H1 (cell line): ENCODE results near the gene KLHL36. TPM values are rescaled to one million over a fixed set of nuclear protein-coding genes. Genes with fewer than 3 reads are reported as not detected.

Experiments used
- CTCF ChIA-PET: fragments of 300-600 bp; sonication (Branson Sonifier 250); formaldehyde crosslinking; loops from one replicate; lab custom pipeline; 2021; ENCODE audit not compliant: partially characterized antibody; lab: Charles Lee
- POLR2A ChIA-PET: fragments of 300-600 bp; sonication (Branson Sonifier 250); formaldehyde crosslinking; loops from one replicate; lab custom pipeline; 2021; ENCODE audit warnings: inconsistent platforms; ENCODE audit not compliant: partially characterized antibody; lab: Charles Lee
- DNase-seq, 2 experiments: peaks; one replicate each; pipeline versions ENCODE4 v3.0.0 to v3.0.0-alpha.2; 2010 to 2022; ENCODE audit warnings: low spot score in 2 of 2, low read depth in 1 of 2, mixed read lengths in 1 of 2
- FAIRE-seq: peaks from 2 replicates; lab custom pipeline; 2011; peaks lifted over from hg19 to GRCh38; lab: Jason Lieb, UNC
- H2AFZ ChIP-seq: 2 replicates; pipeline ENCODE4 v1.8.1; 2012; ENCODE audit warnings: low read length, inconsistent platforms
- H2AK5ac ChIP-seq: 2 replicates; pipeline ENCODE4 v1.6.1; 2013; ENCODE audit warnings: low read depth, low read length
- H2BK120ac ChIP-seq: replicated peaks from 2 replicates; pipeline ENCODE3; 2013; ENCODE audit warnings: low read depth, low read length, inconsistent platforms
- H2BK12ac ChIP-seq: 2 replicates; pipeline ENCODE4 v1.6.1; 2013; ENCODE audit warnings: low read depth, low read length
- H2BK15ac ChIP-seq: 2 replicates; pipeline ENCODE4 v1.6.1; 2013; ENCODE audit warnings: low read length
- H2BK20ac ChIP-seq: 2 replicates; pipeline ENCODE4 v1.6.1; 2013; ENCODE audit warnings: low read length
- H2BK5ac ChIP-seq: 2 replicates; pipeline ENCODE4 v1.6.1; 2013; ENCODE audit warnings: low read depth, low read length
- H3K14ac ChIP-seq: 2 replicates; pipeline ENCODE4 v1.6.1; 2013; ENCODE audit warnings: inconsistent platforms; ENCODE audit not compliant: insufficient read length
- H3K18ac ChIP-seq: 2 replicates; pipeline ENCODE4 v1.6.1; 2013; ENCODE audit warnings: low read length; ENCODE audit errors: extremely low read depth
- H3K23ac ChIP-seq: 2 replicates; pipeline ENCODE4 v1.6.1; 2013; ENCODE audit warnings: inconsistent platforms; ENCODE audit not compliant: insufficient read length
- H3K23me2 ChIP-seq: 2 replicates; pipeline ENCODE4 v1.6.1; 2013; ENCODE audit warnings: low read depth, low read length
- H3K27ac ChIP-seq: 2 replicates; pipeline ENCODE4 v1.6.1; 2011; ENCODE audit warnings: low read depth, low read length, inconsistent platforms
- H3K27me3 ChIP-seq, 4 experiments: replicated peaks in 1 of 4; 1 replicate in 1 of 4; 2 replicates in 3 of 4; pipeline versions ENCODE4 v1.6.1 to v1.8.1; 2011 to 2013; ENCODE audit warnings: low read length in 3 of 4, mild to moderate bottlenecking in 3 of 4, inconsistent platforms in 2 of 4, mixed read lengths in 2 of 4, moderate library complexity in 1 of 4; ENCODE audit not compliant: control insufficient read depth in 3 of 4, insufficient read depth in 3 of 4; ENCODE audit errors: extremely low read depth in 1 of 4
- H3K36me3 ChIP-seq, 4 experiments: 2 replicates each; pipeline versions ENCODE4 v1.6.1 to v1.8.1; 2011 to 2013; ENCODE audit warnings: mild to moderate bottlenecking in 4 of 4, low read length in 3 of 4, moderate library complexity in 2 of 4, control low read depth in 1 of 4, inconsistent platforms in 1 of 4; ENCODE audit not compliant: insufficient read depth in 4 of 4, control insufficient read depth in 2 of 4
- H3K4ac ChIP-seq: replicated peaks from 2 replicates; pipeline ENCODE3; 2013; ENCODE audit warnings: low read length, low read depth, mixed read lengths, inconsistent platforms; ENCODE audit not compliant: insufficient read length
- H3K4me1 ChIP-seq, 4 experiments: replicated peaks in 1 of 4; 1 replicate in 1 of 4; 2 replicates in 3 of 4; pipeline versions ENCODE4 v1.6.1 to v1.8.1; 2011 to 2013; ENCODE audit warnings: low read length in 3 of 4, inconsistent platforms in 2 of 4, mixed read lengths in 1 of 4; ENCODE audit not compliant: insufficient read depth in 4 of 4, control insufficient read depth in 3 of 4
- H3K4me2 ChIP-seq, 2 experiments: 2 replicates each; pipeline versions ENCODE4 v1.6.1 to v1.8.1; 2011 to 2013; ENCODE audit warnings: low read depth in 2 of 2, low read length in 2 of 2, control low read depth in 1 of 2, inconsistent platforms in 1 of 2, mild to moderate bottlenecking in 1 of 2; ENCODE audit not compliant: insufficient read depth in 1 of 2
- H3K4me3 ChIP-seq, 4 experiments: fragments of 200-600, 300-600 bp in 1 of 4; sonication (generic), shearing (Covaris generic), sonication (Bioruptor Twin) in 1 of 4; 2 replicates each; pipeline versions ENCODE4 v1.5.1 to v1.8.1; 2011 to 2016; ENCODE audit warnings: low read length in 4 of 4, low read depth in 3 of 4, control low read depth in 2 of 4, inconsistent platforms in 2 of 4, mild to moderate bottlenecking in 2 of 4, mixed read lengths in 1 of 4, moderate library complexity in 1 of 4; ENCODE audit not compliant: insufficient read depth in 2 of 4; ENCODE audit errors: extremely low read depth in 1 of 4
- H3K56ac ChIP-seq: replicated peaks from 2 replicates; pipeline ENCODE3; 2013; ENCODE audit warnings: low read depth, mild to moderate bottlenecking, mixed read lengths, low read length, inconsistent platforms; ENCODE audit not compliant: insufficient read length
- H3K79me1 ChIP-seq: 2 replicates; pipeline ENCODE4 v1.6.1; 2013; ENCODE audit warnings: low read depth, low read length, control low read depth
- H3K79me2 ChIP-seq, 2 experiments: 2 replicates each; pipeline versions ENCODE4 v1.6.1 to v1.8.1; 2012 to 2013; ENCODE audit warnings: low read length in 2 of 2, mild to moderate bottlenecking in 2 of 2, inconsistent platforms in 1 of 2; ENCODE audit not compliant: insufficient read depth in 2 of 2, control insufficient read depth in 1 of 2
- H3K9ac ChIP-seq, 4 experiments: replicated peaks in 1 of 4; 1 replicate in 1 of 4; 2 replicates in 3 of 4; pipeline versions ENCODE4 v1.6.1 to v1.8.1; 2011 to 2013; ENCODE audit warnings: low read depth in 3 of 4, low read length in 3 of 4, control low read depth in 2 of 4, mild to moderate bottlenecking in 2 of 4, moderate library complexity in 2 of 4, inconsistent platforms in 1 of 4; ENCODE audit errors: extremely low read depth in 1 of 4
- H3K9me3 ChIP-seq, 2 experiments: 2 replicates each; pipeline versions ENCODE4 v1.6.1 to v1.8.1; 2012 to 2013; ENCODE audit warnings: mild to moderate bottlenecking in 2 of 2, moderate library complexity in 2 of 2, control low read depth in 1 of 2, inconsistent platforms in 1 of 2, low read depth in 1 of 2, low read length in 1 of 2, mixed read lengths in 1 of 2; ENCODE audit not compliant: insufficient read depth in 2 of 2
- H4K20me1 ChIP-seq, 2 experiments: replicated peaks in 1 of 2; 2 replicates each; pipeline versions ENCODE3 to v1.8.1; 2011 to 2013; ENCODE audit warnings: inconsistent platforms in 2 of 2, low read length in 2 of 2, mild to moderate bottlenecking in 1 of 2; ENCODE audit not compliant: insufficient read depth in 2 of 2, control insufficient read depth in 1 of 2
- H4K5ac ChIP-seq: 2 replicates; pipeline ENCODE4 v1.6.1; 2013; ENCODE audit warnings: low read length, low read depth, mixed read lengths, inconsistent platforms; ENCODE audit not compliant: insufficient read length
- H4K8ac ChIP-seq: 2 replicates; pipeline ENCODE4 v1.8.0; 2013; ENCODE audit warnings: mild to moderate bottlenecking, moderate library complexity, low read length, inconsistent platforms; ENCODE audit not compliant: insufficient read depth; ENCODE audit errors: extremely low read depth
- H4K91ac ChIP-seq: replicated peaks from 2 replicates; pipeline ENCODE3; 2013; ENCODE audit warnings: low read length, mixed read lengths, inconsistent platforms; ENCODE audit not compliant: insufficient read length
- ATF2 ChIP-seq: IDR thresholded peaks from 2 replicates; pipeline ENCODE4 v1.6.1; 2012; ENCODE audit warnings: low read length, inconsistent platforms
- CHD2 ChIP-seq: IDR thresholded peaks from 2 replicates; pipeline ENCODE4 v1.6.1; 2012; ENCODE audit warnings: low read length, improper control_type of control experiment
- EZH2 ChIP-seq: fragments of 200-600 bp; sonication (generic); IDR thresholded peaks from 2 replicates; pipeline ENCODE4 v1.7.1; 2012; ENCODE audit warnings: low read depth, mild to moderate bottlenecking, moderate library complexity, low read length, inconsistent platforms; ENCODE audit not compliant: severe bottlenecking
- KDM4A ChIP-seq: IDR thresholded peaks from one replicate; pipeline ENCODE4 v1.7.1; 2012; ENCODE audit warnings: low read depth, mild to moderate bottlenecking, moderate library complexity, low read length, inconsistent platforms; ENCODE audit not compliant: severe bottlenecking
- MAX ChIP-seq: IDR thresholded peaks from 2 replicates; pipeline ENCODE4 v1.6.1; 2012; ENCODE audit warnings: inconsistent platforms
- PHF8 ChIP-seq: fragments of 200-600 bp; sonication (generic); conservative IDR thresholded peaks from 2 replicates; pipeline ENCODE4 v1.7.1; 2012; ENCODE audit warnings: low read depth, mild to moderate bottlenecking, inconsistent platforms, low read length, moderate library complexity
- RNF2 ChIP-seq: fragments of 200-900, 300-1000 bp; sonication (generic); IDR thresholded peaks from 2 replicates; pipeline ENCODE4 v1.7.1; 2016; ENCODE audit warnings: borderline replicate concordance, low read depth, mild to moderate bottlenecking, antibody characterized with exemption, low read length; ENCODE audit not compliant: poor library complexity, severe bottlenecking; ENCODE audit errors: missing control alignments
- SAP30 ChIP-seq: fragments of 300-600 bp; sonication (generic); IDR thresholded peaks from 2 replicates; pipeline ENCODE4 v1.7.1; 2012; ENCODE audit warnings: low read length, moderate library complexity, mild to moderate bottlenecking, inconsistent platforms; ENCODE audit not compliant: insufficient read depth, insufficient replicate concordance
- SIN3A ChIP-seq, 2 experiments: IDR thresholded peaks in 1 of 2; conservative IDR thresholded peaks in 1 of 2; 2 replicates each; pipeline ENCODE4 v1.6.1; 2011 to 2012; ENCODE audit warnings: low read length in 2 of 2, improper control_type of control experiment in 1 of 2, low read depth in 1 of 2, mild to moderate bottlenecking in 1 of 2
- TCF12 ChIP-seq: IDR thresholded peaks from 2 replicates; pipeline ENCODE4 v1.6.1; 2011; ENCODE audit warnings: low read depth, mild to moderate bottlenecking, low read length
- TEAD4 ChIP-seq: IDR thresholded peaks from 2 replicates; pipeline ENCODE4 v1.6.1; 2012; ENCODE audit warnings: low read depth, low read length, inconsistent platforms, mixed read lengths
- WGBS, 2 experiments: shearing (Covaris generic) in 1 of 2; methylation state at CpG; one replicate each; pipeline versions ENCODE4 v1.1.6 to v1.1.7; 2013 to 2015; ENCODE audit warnings: low lambda C conversion rate in 2 of 2, mixed read lengths in 2 of 2, inconsistent platforms in 1 of 2, low coverage in 1 of 2, missing lambda C conversion rate in 1 of 2; ENCODE audit not compliant: insufficient replicate concordance in 2 of 2, insufficient coverage in 1 of 2, insufficient read length in 1 of 2; ENCODE audit errors: extremely low coverage in 1 of 2, missing lambda C conversion rate in 1 of 2; 5-methylcytosine and 5-hydroxymethylcytosine counted together
- polyA plus RNA-seq, 7 experiments: library from polyadenylated mRNA; depleted of rRNA in 3 of 7; stranded (reverse) in 5 of 7; unstranded in 2 of 7; fragments of >200 nt in 5 of 7; fragments of 200-250 nt in 2 of 7; gene quantifications; 1 replicate in 5 of 7; 2 replicates in 1 of 7; 4 replicates in 1 of 7; pipeline versions ENCODE4 v1.2.1 to v1.2.3, GENCODE V29; 2011 to 2013; ENCODE audit warnings: missing spikeins in 2 of 7, mixed read lengths in 2 of 7
- total RNA-seq: library from RNA; stranded (reverse); fragmentation: NEBNext Ultra II Directional; extraction: Animal tissue kit (Norgen Biotek cat#: 25700); gene quantifications from 2 replicates; pipeline ENCODE4 v1.2.1, GENCODE V29; 2021

Gene KLHL36
- total and polyA plus RNA-seq, 2 of the 8 experiments (the other 6 are each of a cell fraction or from before 2014, with no cell fraction given): 22.9 to 33.6 TPM

- Histone ChIP-seq H3K4me1 (peaks cover 0 to 4% (median 0%) of the 10 kb centered on the region in 4 experiments; a peak in 1 of 7 replicates), H2BK5ac (no peak overlapping the region), H3K23ac (no peak overlapping the region), H2AFZ (no peak overlapping the region), H3K4ac (no peak overlapping the region), H2BK12ac (no peak overlapping the region), H3K4me3 (no peak overlapping the region), H3K79me1 (no peaks in the 10 kb centered on the region; the same call in 1 of the 2 replicates), H2BK20ac (no peak overlapping the region), H3K56ac (no peak overlapping the region), H3K27ac (no peak overlapping the region), H4K8ac (no peak overlapping the region), H2BK15ac (no peak overlapping the region), H3K79me2 (no peaks in the 10 kb centered on the region), H3K14ac (no peak overlapping the region), H3K36me3 (peaks cover 8 to 24% (median 19%) of the 10 kb centered on the region in 4 experiments; a peak in 7 of 8 replicates), H3K9ac (no peak overlapping the region), H3K9me3 (no peaks in the 10 kb centered on the region), H4K5ac (no peak overlapping the region), H4K20me1 (no peaks in the 10 kb centered on the region), H2BK120ac (no peak overlapping the region), H3K27me3 (no peaks in the 10 kb centered on the region), H3K4me2 (no peak overlapping the region), H3K18ac (no peak overlapping the region), H2AK5ac (no peak overlapping the region), H3K23me2 (no peaks in the 10 kb centered on the region), H4K91ac (no peak overlapping the region)
- DNase-seq (no peak), FAIRE-seq (no peak)
- ChIA-PET POLR2A (no interaction called here), CTCF (interaction anchor here (0.6 to 1.6 kb wide), 5 partner anchors 13 to 148 kb away, joined by 3 to 7 read pairs (median 4); no protein-coding TSS in a partner anchor)
- 86% methylated on average over 11 of the region's 11 CpGs; no CpG with 5 or more reads in 1 of the 2 experiments for WGBS, 2 experiments
- TF ChIP-seq KDM4A: no peak
- TF ChIP-seq RNF2: no peak
- no peak for TF ChIP-seq SAP30
- no peak for TF ChIP-seq TEAD4
- no peak for TF ChIP-seq CHD2
- TF ChIP-seq EZH2: no peak
- TF ChIP-seq PHF8: no peak
- TF ChIP-seq MAX: no peak
- TF ChIP-seq TCF12: no peak
- no peak for TF ChIP-seq SIN3A (conservative IDR thresholded peaks at IDR 0.05 in 1 of 2, IDR thresholded peaks at IDR 0.05 in 1 of 2; ENCODE audit: low read depth in 1 of 2, low read length in 2 of 2)
- no peak for TF ChIP-seq ATF2
Measured at GRCh38 chr16:84658690-84659089, 10.4 kb downstream of the KLHL36 start.
